Neuronal stem cell (in vitro differentiated cells): Measurements from ENCODE around the gene COPG1. TPM values are rescaled to one million over a fixed set of nuclear protein-coding genes. Genes with fewer than 3 reads are reported as not detected.

ENCODE experiments used
- DNase-seq: peaks from one replicate; pipeline ENCODE4 v3.0.0-alpha.2; 2013; ENCODE audit warnings: low spot score
- H2AFZ ChIP-seq: one replicate; pipeline ENCODE4 v1.6.1; 2013; ENCODE audit warnings: mild to moderate bottlenecking, low read length, inconsistent platforms
- H2AK5ac ChIP-seq: 2 replicates; pipeline ENCODE4 v1.6.1; 2013; ENCODE audit warnings: low read depth, mild to moderate bottlenecking, inconsistent platforms, low read length, moderate library complexity, mixed read lengths
- H2BK120ac ChIP-seq: 2 replicates; pipeline ENCODE4 v1.6.1; 2013; ENCODE audit warnings: low read depth, mild to moderate bottlenecking, inconsistent platforms, low read length, moderate library complexity, mixed read lengths
- H2BK12ac ChIP-seq: one replicate; pipeline ENCODE4 v1.6.1; 2013; ENCODE audit warnings: low read length, inconsistent platforms
- H2BK15ac ChIP-seq: 2 replicates; pipeline ENCODE4 v1.6.1; 2013; ENCODE audit warnings: mild to moderate bottlenecking, low read length, inconsistent platforms, mixed read lengths
- H2BK5ac ChIP-seq: one replicate; pipeline ENCODE4 v1.6.1; 2013; ENCODE audit warnings: inconsistent platforms, mild to moderate bottlenecking, low read length, moderate library complexity
- H3K14ac ChIP-seq: one replicate; pipeline ENCODE4 v1.6.1; 2013; ENCODE audit warnings: low read length, inconsistent platforms
- H3K18ac ChIP-seq: 2 replicates; pipeline ENCODE4 v1.6.1; 2013; ENCODE audit warnings: low read length, inconsistent platforms
- H3K23ac ChIP-seq: 2 replicates; pipeline ENCODE4 v1.6.1; 2013; ENCODE audit warnings: low read depth, mild to moderate bottlenecking, mixed read lengths, low read length, inconsistent platforms; ENCODE audit not compliant: poor library complexity
- H3K27ac ChIP-seq: replicated peaks from 3 replicates; pipeline ENCODE4 v1.5.1; 2013; ENCODE audit warnings: low read length, inconsistent platforms
- H3K27me3 ChIP-seq, 3 experiments: 2 replicates each; pipeline ENCODE4 v1.6.1; 2013; ENCODE audit warnings: low read length in 3 of 3, mild to moderate bottlenecking in 2 of 3, inconsistent platforms in 1 of 3, low read depth in 1 of 3, mixed read lengths in 1 of 3, moderate library complexity in 1 of 3; ENCODE audit not compliant: control insufficient read depth in 3 of 3, insufficient read depth in 3 of 3
- H3K36me3 ChIP-seq, 2 donors: replicated peaks in 1 of 2; 2 replicates each; pipeline ENCODE4 v1.6.1; 2013; ENCODE audit warnings: low read length in 2 of 2; ENCODE audit not compliant: control insufficient read depth in 2 of 2, insufficient read depth in 2 of 2
- H3K4ac ChIP-seq: 2 replicates; pipeline ENCODE4 v1.6.1; 2013; ENCODE audit warnings: inconsistent platforms, mild to moderate bottlenecking, low read length, moderate library complexity
- H3K4me1 ChIP-seq, 2 donors: 1 replicate in 1 of 2; 2 replicates in 1 of 2; pipeline ENCODE4 v1.6.1; 2013; ENCODE audit warnings: low read length in 2 of 2, low read depth in 1 of 2; ENCODE audit not compliant: control insufficient read depth in 2 of 2, insufficient read depth in 1 of 2
- H3K4me2 ChIP-seq: one replicate; pipeline ENCODE4 v1.6.1; 2013; ENCODE audit warnings: mild to moderate bottlenecking, low read length, inconsistent platforms; ENCODE audit not compliant: insufficient read depth, poor library complexity, severe bottlenecking
- H3K4me3 ChIP-seq, 2 donors: 2 replicates each; pipeline ENCODE4 v1.5.1; 2013; ENCODE audit warnings: low read length in 2 of 2, mild to moderate bottlenecking in 2 of 2, inconsistent platforms in 1 of 2, moderate library complexity in 1 of 2
- H3K79me1 ChIP-seq: one replicate; pipeline ENCODE4 v1.6.1; 2013; ENCODE audit warnings: low read depth, mild to moderate bottlenecking, inconsistent platforms, low read length, moderate library complexity
- H3K9ac ChIP-seq: one replicate; pipeline ENCODE4 v1.6.1; 2013; ENCODE audit warnings: mild to moderate bottlenecking, low read depth, low read length, inconsistent platforms; ENCODE audit not compliant: poor library complexity
- H3K9me3 ChIP-seq, 2 donors: replicated peaks in 1 of 2; 2 replicates each; pipeline versions ENCODE3 to v1.6.1; 2013; ENCODE audit warnings: low read length in 2 of 2, mild to moderate bottlenecking in 2 of 2, inconsistent platforms in 1 of 2, low read depth in 1 of 2, mixed read lengths in 1 of 2, moderate library complexity in 1 of 2; ENCODE audit not compliant: control insufficient read depth in 2 of 2, insufficient read depth in 1 of 2
- H4K8ac ChIP-seq: one replicate; pipeline ENCODE4 v1.6.1; 2013; ENCODE audit warnings: low read depth, mild to moderate bottlenecking, inconsistent platforms, low read length, moderate library complexity
- H4K91ac ChIP-seq: one replicate; pipeline ENCODE4 v1.6.1; 2013; ENCODE audit warnings: low read length, low read depth, mild to moderate bottlenecking, inconsistent platforms; ENCODE audit not compliant: poor library complexity
- whole genome bisulfite sequencing, 2 donors: extraction: QIAGEN DNeasy Blood & Tissue Kit; methylation state at CpG; one replicate each; pipeline ENCODE4 v1.1.7; 2013; ENCODE audit warnings: missing lambda C conversion rate in 2 of 2, mixed read lengths in 1 of 2; ENCODE audit not compliant: insufficient read length in 2 of 2, insufficient replicate concordance in 1 of 2; ENCODE audit errors: extremely low coverage in 2 of 2; 5-methylcytosine and 5-hydroxymethylcytosine counted together
- polyA plus RNA-seq, 2 experiments: library from polyadenylated mRNA; stranded (reverse); fragments of 200-250 nt; gene quantifications; one replicate each; pipeline ENCODE4 v1.2.3, GENCODE V29; 2013

Gene COPG1
- 32.7 TPM for polyA plus RNA-seq (2013, experiment 1 of 2)
- polyA plus RNA-seq (2013, experiment 2 of 2), result 33.9 TPM

- peak within 1 kb of the TSS; percentile 63 to 95 for H3K4me3 ChIP-seq
- no peak within 1 kb of the TSS for H2BK120ac ChIP-seq
- peak within 1 kb of the TSS; percentile 86 for H2AFZ ChIP-seq
- H3K9me3 ChIP-seq, result no peaks in the 10 kb centered on the region
- H2BK12ac ChIP-seq, result no peak within 1 kb of the TSS
- DNase-seq, result peak; percentile 87
- H2BK15ac ChIP-seq, result no peak within 1 kb of the TSS
- peak within 1 kb of the TSS; percentile 97 for H3K4me2 ChIP-seq
- peak within 1 kb of the TSS; percentile 94 for H3K9ac ChIP-seq
- peaks cover 3 to 9% of the 10 kb centered on the region in 2 donors for H3K4me1 ChIP-seq
- H3K27ac ChIP-seq, result no peak within 1 kb of the TSS
- peak within 1 kb of the TSS; percentile 70 for H3K23ac ChIP-seq
- WGBS, 2 donors, result no CpG with 5 or more reads among the region's 48 CpGs
- H3K36me3 ChIP-seq, result peaks cover 16 to 29% of the 10 kb centered on the region in 2 donors
- H3K27me3 ChIP-seq, result no peaks in the 10 kb centered on the region
- H2BK5ac ChIP-seq, result no peak within 1 kb of the TSS
- H4K8ac ChIP-seq, result peak within 1 kb of the TSS; percentile 99
- no peak within 1 kb of the TSS for H4K91ac ChIP-seq
- H2AK5ac ChIP-seq, result peak within 1 kb of the TSS; percentile 81
- H3K18ac ChIP-seq, result peak within 1 kb of the TSS; percentile 92
- no peak within 1 kb of the TSS for H3K14ac ChIP-seq
- no peak within 1 kb of the TSS for H3K4ac ChIP-seq
- H3K79me1 ChIP-seq, result peaks cover 10% of the 10 kb centered on the region
Measured at GRCh38 chr3:129249284-129250065, at the start of gene COPG1. Gene COPG1, plus strand, starts transcription at chr3:129249606. Its CDS starts 104 bp downstream, at chr3:129249710.

DNA sequence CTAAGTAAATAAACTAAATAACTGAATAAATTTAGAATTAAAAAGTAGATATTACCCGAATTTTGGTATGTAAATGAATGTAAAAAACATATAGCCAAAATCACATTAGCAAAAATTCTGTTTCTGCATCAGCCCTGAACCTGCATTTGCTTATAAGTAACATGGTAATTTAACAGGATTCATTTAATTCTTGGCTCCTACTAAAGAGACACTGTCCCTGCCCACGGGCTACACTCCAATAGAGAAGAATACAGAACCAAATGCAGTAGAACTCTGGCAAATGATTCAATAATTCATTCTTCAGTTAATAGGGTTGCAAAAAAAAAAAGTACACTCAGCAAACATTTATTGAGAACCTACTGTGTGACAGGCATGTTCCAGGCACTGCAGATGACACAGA lies 44.9 kb upstream of the COPG1 start:
- H2AFZ ChIP-seq, result no peak overlapping the region
- no peak overlapping the region for H4K91ac ChIP-seq
- H3K36me3 ChIP-seq, result peaks cover 0 to under 1% of the 10 kb centered on the region in 2 donors
- no peaks in the 10 kb centered on the region for H3K27me3 ChIP-seq
- H3K4me3 ChIP-seq, result no peak overlapping the region
- no peak overlapping the region for H2AK5ac ChIP-seq
- no peaks in the 10 kb centered on the region for H3K9me3 ChIP-seq
- no peak overlapping the region for H2BK12ac ChIP-seq
- no peak overlapping the region for H3K18ac ChIP-seq
- H3K4me2 ChIP-seq, result no peak overlapping the region
- H3K23ac ChIP-seq, result no peak overlapping the region
- no peaks in the 10 kb centered on the region for H3K79me1 ChIP-seq
- no peak overlapping the region for H4K8ac ChIP-seq
- no peak overlapping the region for H2BK15ac ChIP-seq
- WGBS, 2 donors, result no CpG with 5 or more reads among the region's 2 CpGs
- DNase-seq, result no peak
- H3K27ac ChIP-seq, result no peak overlapping the region
- no peak overlapping the region for H2BK120ac ChIP-seq
- H3K14ac ChIP-seq, result no peak overlapping the region
- H3K4ac ChIP-seq, result no peak overlapping the region
- H3K4me1 ChIP-seq, result no peaks in the 10 kb centered on the region
- no peak overlapping the region for H2BK5ac ChIP-seq
- no peak overlapping the region for H3K9ac ChIP-seq

DNA sequence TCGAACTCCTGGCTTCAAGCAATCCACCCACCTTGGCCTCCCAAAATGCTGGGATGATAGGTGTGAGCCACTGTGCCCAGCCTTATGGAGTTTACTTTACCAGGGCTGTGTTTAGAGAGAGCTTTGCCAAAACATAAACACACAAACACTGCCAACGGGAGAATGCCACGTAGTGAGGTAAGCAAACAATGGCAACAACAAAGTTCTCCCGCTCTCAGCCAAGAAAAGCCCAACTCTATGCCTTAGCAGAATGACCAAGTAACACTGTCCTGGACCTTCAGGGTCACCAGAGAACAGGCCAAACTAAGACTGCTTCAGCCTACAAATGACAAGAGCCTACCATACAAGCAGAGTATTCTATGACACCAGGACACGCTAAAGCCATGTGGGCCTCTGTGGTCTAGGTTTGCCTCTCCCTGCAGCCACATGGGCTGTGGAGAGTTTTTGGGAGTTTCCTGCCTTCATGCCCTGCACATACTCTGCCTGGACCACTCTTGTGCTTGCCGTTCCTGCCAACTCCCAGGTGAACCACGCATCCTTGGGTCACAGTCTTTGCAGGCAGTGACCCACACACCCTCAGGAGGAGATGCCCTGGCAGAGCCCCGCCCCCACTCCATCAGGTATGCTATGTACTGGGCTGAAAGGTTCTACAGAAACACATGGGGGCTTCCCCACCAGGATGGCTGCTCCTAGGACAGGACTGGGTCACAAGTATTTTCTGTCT lies 44.1 kb upstream of the COPG1 start:
- no peak overlapping the region for H2AK5ac ChIP-seq
- H3K4me1 ChIP-seq, result no peaks in the 10 kb centered on the region
- no peak overlapping the region for H3K23ac ChIP-seq
- peak overlapping the region; percentile 18 for H3K18ac ChIP-seq
- H3K27me3 ChIP-seq, result no peaks in the 10 kb centered on the region
- no peak overlapping the region for H4K8ac ChIP-seq
- H3K4ac ChIP-seq, result no peak overlapping the region
- H3K9me3 ChIP-seq, result no peaks in the 10 kb centered on the region
- H4K91ac ChIP-seq, result peak overlapping the region; percentile 58
- no peak overlapping the region for H2AFZ ChIP-seq
- no peak for DNase-seq
- no peak overlapping the region for H2BK12ac ChIP-seq
- H2BK15ac ChIP-seq, result no peak overlapping the region
- H3K9ac ChIP-seq, result no peak overlapping the region
- no peaks in the 10 kb centered on the region for H3K36me3 ChIP-seq
- no peak overlapping the region for H3K4me2 ChIP-seq
- no peaks in the 10 kb centered on the region for H3K79me1 ChIP-seq
- no peak overlapping the region for H2BK120ac ChIP-seq
- H3K4me3 ChIP-seq, result no peak overlapping the region
- H3K14ac ChIP-seq, result no peak overlapping the region
- no peak overlapping the region for H3K27ac ChIP-seq
- no peak overlapping the region for H2BK5ac ChIP-seq
- WGBS, 2 donors, result no CpG with 5 or more reads among the region's 8 CpGs

DNA sequence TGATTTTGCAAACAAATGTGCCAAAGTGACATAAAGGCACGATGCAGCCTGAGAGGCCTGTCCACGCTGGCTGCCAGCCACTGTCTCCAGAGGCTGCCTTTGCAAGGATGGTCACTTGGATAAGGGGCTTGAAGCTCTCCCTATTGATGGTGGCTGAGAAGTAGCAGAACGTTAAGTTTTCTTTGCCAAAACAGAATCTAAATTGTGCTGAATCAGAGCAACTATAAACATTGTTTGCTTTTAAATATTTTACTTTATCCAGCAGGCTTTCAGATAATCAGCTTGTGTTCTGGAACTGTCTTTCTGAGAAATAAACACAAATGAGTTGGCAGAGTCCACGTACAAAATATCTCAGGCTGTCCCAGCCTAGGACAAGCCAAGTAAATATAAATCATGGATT lies 41.9 kb upstream of the COPG1 start:
- no CpG with 5 or more reads among the region's 4 CpGs for WGBS, 2 donors
- Histone ChIP-seq H2AFZ (no peak overlapping the region), H3K4me3 (no peak overlapping the region), H2BK120ac (no peak overlapping the region), H3K14ac (no peak overlapping the region), H2AK5ac (no peak overlapping the region), H3K9ac (no peak overlapping the region), H3K4me1 (no peaks in the 10 kb centered on the region), H4K91ac (no peak overlapping the region), H3K18ac (no peak overlapping the region), H4K8ac (no peak overlapping the region), H3K4me2 (no peak overlapping the region), H3K23ac (no peak overlapping the region), H3K4ac (no peak overlapping the region), H3K9me3 (no peaks in the 10 kb centered on the region), H3K36me3 (no peaks in the 10 kb centered on the region), H3K27ac (no peak overlapping the region), H2BK15ac (no peak overlapping the region), H2BK5ac (no peak overlapping the region), H3K27me3 (no peaks in the 10 kb centered on the region), H3K79me1 (no peaks in the 10 kb centered on the region), H2BK12ac (no peak overlapping the region)
- DNase-seq, result no peak
